Duodenal mucosa (tissue), 2 donors: ENCODE data around the gene GGACT.

Experiments
- H3K27ac ChIP-seq: one replicate; pipeline ENCODE4 v1.7.0; 2013; ENCODE audit warnings: low read depth, low read length
- H3K27me3 ChIP-seq, 2 donors: one replicate each; pipeline ENCODE4 v1.7.0; 2013; ENCODE audit warnings: low read length in 2 of 2, control low read depth in 1 of 2; ENCODE audit not compliant: insufficient read depth in 2 of 2, control insufficient read depth in 1 of 2
- H3K36me3 ChIP-seq, 2 donors: one replicate each; pipeline ENCODE4 v1.7.0; 2013; ENCODE audit warnings: low read length in 2 of 2, control low read depth in 1 of 2; ENCODE audit not compliant: insufficient read depth in 2 of 2, control insufficient read depth in 1 of 2
- H3K4me1 ChIP-seq, 2 donors: one replicate each; pipeline ENCODE4 v1.7.0; 2013; ENCODE audit warnings: low read length in 2 of 2, control low read depth in 1 of 2; ENCODE audit not compliant: insufficient read depth in 2 of 2, control insufficient read depth in 1 of 2
- H3K4me3 ChIP-seq, 2 donors: one replicate each; pipeline ENCODE4 v1.7.0; 2013; ENCODE audit warnings: low read length in 2 of 2, low read depth in 1 of 2
- H3K9ac ChIP-seq, 2 donors: one replicate each; pipeline ENCODE4 v1.7.0; 2013; ENCODE audit warnings: low read length in 2 of 2, low read depth in 1 of 2
- H3K9me3 ChIP-seq, 2 donors: one replicate each; pipeline ENCODE4 v1.7.0; 2013; ENCODE audit warnings: low read length in 2 of 2, control low read depth in 1 of 2; ENCODE audit not compliant: control insufficient read depth in 1 of 2

GGACT gene

GRCh38 chr13:100602493-100603111, 14.0 kb upstream of the GGACT start:
- no peaks in the 10 kb centered on the region for H3K9me3 ChIP-seq
- no peak overlapping the region for H3K27ac ChIP-seq
- no peaks in the 10 kb centered on the region for H3K27me3 ChIP-seq
- no peak overlapping the region for H3K9ac ChIP-seq
- H3K36me3 ChIP-seq, result peaks cover 0 to 20% of the 10 kb centered on the region in 2 donors
- H3K4me1 ChIP-seq, result no peaks in the 10 kb centered on the region
- no peak overlapping the region for H3K4me3 ChIP-seq

- no peak overlapping the region for H3K4me3 ChIP-seq
- H3K27me3 ChIP-seq, result no peaks in the 10 kb centered on the region
- no peaks in the 10 kb centered on the region for H3K4me1 ChIP-seq
- no peaks in the 10 kb centered on the region for H3K9me3 ChIP-seq
- H3K27ac ChIP-seq, result no peak overlapping the region
- peaks cover 0 to 19% of the 10 kb centered on the region in 2 donors for H3K36me3 ChIP-seq
- no peak overlapping the region for H3K9ac ChIP-seq
These were observed 13.1 kb upstream of the GGACT start for GRCh38 chr13:100601716-100602115.

GRCh38 chr13:100600915-100601314, 12.3 kb upstream of the GGACT start:
- no peak overlapping the region for H3K9ac ChIP-seq
- H3K9me3 ChIP-seq, result no peaks in the 10 kb centered on the region
- H3K27ac ChIP-seq, result no peak overlapping the region
- no peaks in the 10 kb centered on the region for H3K4me1 ChIP-seq
- H3K36me3 ChIP-seq, result peaks cover 0 to 12% of the 10 kb centered on the region in 2 donors
- no peaks in the 10 kb centered on the region for H3K27me3 ChIP-seq
- no peak overlapping the region for H3K4me3 ChIP-seq

GRCh38 chr13:100600461-100600860, 11.9 kb upstream of the GGACT start:
- no peak overlapping the region for H3K4me3 ChIP-seq
- no peaks in the 10 kb centered on the region for H3K27me3 ChIP-seq
- no peaks in the 10 kb centered on the region for H3K9me3 ChIP-seq
- H3K27ac ChIP-seq, result no peak overlapping the region
- H3K36me3 ChIP-seq, result peaks cover 0 to 8% of the 10 kb centered on the region in 2 donors
- H3K9ac ChIP-seq, result no peak overlapping the region
- H3K4me1 ChIP-seq, result no peaks in the 10 kb centered on the region

- Histone ChIP-seq H3K4me3 (no peak overlapping the region), H3K4me1 (no peaks in the 10 kb centered on the region), H3K9me3 (no peaks in the 10 kb centered on the region), H3K9ac (no peak overlapping the region), H3K27me3 (no peaks in the 10 kb centered on the region), H3K27ac (no peak overlapping the region), H3K36me3 (no peaks in the 10 kb centered on the region)
These were observed 8.7 kb upstream of the GGACT start for GRCh38 chr13:100597253-100597652.

GRCh38 chr13:100596516-100596915, 7.9 kb upstream of the GGACT start:
- no peak overlapping the region for H3K27ac ChIP-seq
- H3K4me3 ChIP-seq, result no peak overlapping the region
- no peaks in the 10 kb centered on the region for H3K9me3 ChIP-seq
- H3K4me1 ChIP-seq, result no peaks in the 10 kb centered on the region
- H3K9ac ChIP-seq, result no peak overlapping the region
- H3K36me3 ChIP-seq, result no peaks in the 10 kb centered on the region
- H3K27me3 ChIP-seq, result no peaks in the 10 kb centered on the region

GRCh38 chr13:100594731-100595130, 6.1 kb upstream of the GGACT start:
- no peak overlapping the region for H3K27ac ChIP-seq
- H3K27me3 ChIP-seq, result no peaks in the 10 kb centered on the region
- no peaks in the 10 kb centered on the region for H3K9me3 ChIP-seq
- no peaks in the 10 kb centered on the region for H3K36me3 ChIP-seq
- no peaks in the 10 kb centered on the region for H3K4me1 ChIP-seq
- H3K4me3 ChIP-seq, result no peak overlapping the region
- H3K9ac ChIP-seq, result no peak overlapping the region

- no peaks in the 10 kb centered on the region for H3K36me3 ChIP-seq
- H3K27ac ChIP-seq, result no peak overlapping the region
- no peak overlapping the region for H3K9ac ChIP-seq
- H3K27me3 ChIP-seq, result no peaks in the 10 kb centered on the region
- no peaks in the 10 kb centered on the region for H3K9me3 ChIP-seq
- no peaks in the 10 kb centered on the region for H3K4me1 ChIP-seq
- no peak overlapping the region for H3K4me3 ChIP-seq
These were observed 5.7 kb upstream of the GGACT start for GRCh38 chr13:100594255-100594654.

- H3K4me1 ChIP-seq, result peaks cover 4 to 5% of the 10 kb centered on the region in 2 donors
- H3K36me3 ChIP-seq, result no peaks in the 10 kb centered on the region
- no peaks in the 10 kb centered on the region for H3K9me3 ChIP-seq
- no peak overlapping the region for H3K27ac ChIP-seq
- no peaks in the 10 kb centered on the region for H3K27me3 ChIP-seq
- no peak overlapping the region for H3K9ac ChIP-seq
- H3K4me3 ChIP-seq, result peak overlapping the region; percentile 45 to 77
These were observed 663 bp upstream of the GGACT start for GRCh38 chr13:100589178-100589725.

GRCh38 chr13:100584896-100585295, 3.7 kb downstream of the GGACT start:
- no peaks in the 10 kb centered on the region for H3K27me3 ChIP-seq
- peaks cover 4 to 5% of the 10 kb centered on the region in 2 donors for H3K4me1 ChIP-seq
- H3K27ac ChIP-seq, result no peak overlapping the region
- no peak overlapping the region for H3K4me3 ChIP-seq
- no peak overlapping the region for H3K9ac ChIP-seq
- H3K9me3 ChIP-seq, result no peaks in the 10 kb centered on the region
- peaks cover 5 to 10% of the 10 kb centered on the region in 2 donors for H3K36me3 ChIP-seq
